ENCODE data around the gene CLIP4.

The CLIP4 gene

GRCh38 chr2:29218071-29218470 lies 102.9 kb downstream of the CLIP4 start:
- Histone ChIP-seq H3K4me3 (ENCODE audit: low read length) (no peak overlapping the region), H3K79me2 (ENCODE audit: control insufficient read depth, low read length) (no peaks in the 10 kb centered on the region), H3K4me2 (ENCODE audit: low read length) (no peak overlapping the region), H3K9me2 (replicated peaks; ENCODE audit: control insufficient read depth, low read length) (no peaks in the 10 kb centered on the region), H3K9me3 (ENCODE audit: control insufficient read depth, insufficient read depth, low read length) (no peaks in the 10 kb centered on the region), H3K4me1 (ENCODE audit: control insufficient read depth, low read length) (no peaks in the 10 kb centered on the region), H3F3A (ENCODE audit: control insufficient read depth, insufficient read depth) (no peaks in the 10 kb centered on the region), H3K27me3 (ENCODE audit: control insufficient read depth, low read length) (peaks cover 5% of the 10 kb centered on the region; the same call in 1 of the 2 replicates), H3K27ac (ENCODE audit: low read depth, low read length) (no peak overlapping the region), H4K20me1 (ENCODE audit: control insufficient read depth, insufficient read depth, low read depth, low read length) (no peaks in the 10 kb centered on the region), H3K36me3 (ENCODE audit: control insufficient read depth, low read length) (no peaks in the 10 kb centered on the region)
- no peak for TF ChIP-seq EZH2phosphoT487 (IDR thresholded peaks at IDR 0.05; ENCODE audit: borderline replicate concordance, low read length)
- no peak for TF ChIP-seq CTCF (IDR thresholded peaks at IDR 0.05; ENCODE audit: low read depth, low read length, poor library complexity, severe bottlenecking)

GRCh38 chr2:29218550-29219125 lies 103.4 kb downstream of the CLIP4 start:
- no peaks in the 10 kb centered on the region for H3F3A ChIP-seq (ENCODE audit: control insufficient read depth, insufficient read depth)
- H3K27me3 ChIP-seq (ENCODE audit: control insufficient read depth, low read length), result peaks cover 3% of the 10 kb centered on the region; the same call in 1 of the 2 replicates
- H3K27ac ChIP-seq (ENCODE audit: low read depth, low read length), result no peak overlapping the region
- no peaks in the 10 kb centered on the region for H3K79me2 ChIP-seq (ENCODE audit: control insufficient read depth, low read length)
- H4K20me1 ChIP-seq (ENCODE audit: control insufficient read depth, insufficient read depth, low read depth, low read length), result no peaks in the 10 kb centered on the region
- H3K4me1 ChIP-seq (ENCODE audit: control insufficient read depth, low read length), result no peaks in the 10 kb centered on the region
- no peaks in the 10 kb centered on the region for H3K9me3 ChIP-seq (ENCODE audit: control insufficient read depth, insufficient read depth, low read length)
- H3K4me2 ChIP-seq (ENCODE audit: low read length), result no peak overlapping the region
- no peaks in the 10 kb centered on the region for H3K36me3 ChIP-seq (ENCODE audit: control insufficient read depth, low read length)
- no peaks in the 10 kb centered on the region for H3K9me2 ChIP-seq (replicated peaks; ENCODE audit: control insufficient read depth, low read length)
- TF ChIP-seq EZH2phosphoT487 (IDR thresholded peaks at IDR 0.05; ENCODE audit: borderline replicate concordance, low read length), result no peak
- TF ChIP-seq CTCF (IDR thresholded peaks at IDR 0.05; ENCODE audit: low read depth, low read length, poor library complexity, severe bottlenecking), result no peak
- no peak overlapping the region for H3K4me3 ChIP-seq (ENCODE audit: low read length)

GRCh38 chr2:29219374-29219773 lies 104.2 kb downstream of the CLIP4 start:
- Histone ChIP-seq H3K4me3 (ENCODE audit: low read length) (no peak overlapping the region), H3K9me3 (ENCODE audit: control insufficient read depth, insufficient read depth, low read length) (no peaks in the 10 kb centered on the region), H3K9me2 (replicated peaks; ENCODE audit: control insufficient read depth, low read length) (no peaks in the 10 kb centered on the region), H3K36me3 (ENCODE audit: control insufficient read depth, low read length) (no peaks in the 10 kb centered on the region), H3K27ac (ENCODE audit: low read depth, low read length) (no peak overlapping the region), H3F3A (ENCODE audit: control insufficient read depth, insufficient read depth) (no peaks in the 10 kb centered on the region), H4K20me1 (ENCODE audit: control insufficient read depth, insufficient read depth, low read depth, low read length) (no peaks in the 10 kb centered on the region), H3K79me2 (ENCODE audit: control insufficient read depth, low read length) (no peaks in the 10 kb centered on the region), H3K4me1 (ENCODE audit: control insufficient read depth, low read length) (no peaks in the 10 kb centered on the region), H3K4me2 (ENCODE audit: low read length) (no peak overlapping the region), H3K27me3 (ENCODE audit: control insufficient read depth, low read length) (no peaks in the 10 kb centered on the region)
- no peak for TF ChIP-seq CTCF (IDR thresholded peaks at IDR 0.05; ENCODE audit: low read depth, low read length, poor library complexity, severe bottlenecking)
- TF ChIP-seq EZH2phosphoT487 (IDR thresholded peaks at IDR 0.05; ENCODE audit: borderline replicate concordance, low read length), result no peak
